ENCODE measurements around the gene GFER.

DNA sequence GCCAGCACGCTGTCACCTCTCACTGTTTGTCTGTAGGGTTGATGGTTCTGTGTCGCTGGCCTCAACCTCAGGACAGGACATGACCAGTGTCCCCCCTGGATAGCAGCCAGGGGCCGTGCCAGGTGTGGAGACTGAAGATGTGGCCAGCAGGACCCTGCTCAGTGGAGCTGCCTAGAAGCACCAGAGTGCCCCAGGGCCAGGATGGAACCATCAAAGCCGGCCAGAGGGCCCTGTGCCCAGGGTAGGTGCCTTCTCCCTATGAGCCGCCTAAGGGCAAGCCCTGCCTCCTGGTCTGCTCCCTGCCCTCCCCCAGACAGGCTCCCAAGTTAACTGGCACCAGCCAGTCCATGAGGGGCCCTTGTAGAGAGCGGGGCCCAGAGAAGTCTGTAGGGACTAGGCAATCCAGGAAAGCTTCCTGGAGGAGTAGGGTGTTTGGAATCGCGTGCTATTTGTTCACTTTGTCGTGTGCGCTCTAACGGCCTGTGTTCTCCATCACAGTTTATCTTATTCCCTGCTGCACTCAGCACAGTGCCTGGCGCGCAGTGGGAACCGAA, 25.2 kb upstream of the GFER start:
- TF ChIP-seq, protein P1, sequence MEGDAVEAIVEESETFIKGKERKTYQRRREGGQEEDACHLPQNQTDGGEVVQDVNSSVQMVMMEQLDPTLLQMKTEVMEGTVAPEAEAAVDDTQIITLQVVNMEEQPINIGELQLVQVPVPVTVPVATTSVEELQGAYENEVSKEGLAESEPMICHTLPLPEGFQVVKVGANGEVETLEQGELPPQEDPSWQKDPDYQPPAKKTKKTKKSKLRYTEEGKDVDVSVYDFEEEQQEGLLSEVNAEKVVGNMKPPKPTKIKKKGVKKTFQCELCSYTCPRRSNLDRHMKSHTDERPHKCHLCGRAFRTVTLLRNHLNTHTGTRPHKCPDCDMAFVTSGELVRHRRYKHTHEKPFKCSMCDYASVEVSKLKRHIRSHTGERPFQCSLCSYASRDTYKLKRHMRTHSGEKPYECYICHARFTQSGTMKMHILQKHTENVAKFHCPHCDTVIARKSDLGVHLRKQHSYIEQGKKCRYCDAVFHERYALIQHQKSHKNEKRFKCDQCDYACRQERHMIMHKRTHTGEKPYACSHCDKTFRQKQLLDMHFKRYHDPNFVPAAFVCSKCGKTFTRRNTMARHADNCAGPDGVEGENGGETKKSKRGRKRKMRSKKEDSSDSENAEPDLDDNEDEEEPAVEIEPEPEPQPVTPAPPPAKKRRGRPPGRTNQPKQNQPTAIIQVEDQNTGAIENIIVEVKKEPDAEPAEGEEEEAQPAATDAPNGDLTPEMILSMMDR (IDR thresholded peaks at IDR 0.05), result no peak
- no peak for TF ChIP-seq POLR2A (IDR thresholded peaks at IDR 0.05)
